ENCODE data around the gene OR2T27.
"Not testable (repeated sequence)": the region's sequence is repeated elsewhere in the genome, so short reads cannot be mapped to it uniquely, and the experiment has no call there.

DNA sequence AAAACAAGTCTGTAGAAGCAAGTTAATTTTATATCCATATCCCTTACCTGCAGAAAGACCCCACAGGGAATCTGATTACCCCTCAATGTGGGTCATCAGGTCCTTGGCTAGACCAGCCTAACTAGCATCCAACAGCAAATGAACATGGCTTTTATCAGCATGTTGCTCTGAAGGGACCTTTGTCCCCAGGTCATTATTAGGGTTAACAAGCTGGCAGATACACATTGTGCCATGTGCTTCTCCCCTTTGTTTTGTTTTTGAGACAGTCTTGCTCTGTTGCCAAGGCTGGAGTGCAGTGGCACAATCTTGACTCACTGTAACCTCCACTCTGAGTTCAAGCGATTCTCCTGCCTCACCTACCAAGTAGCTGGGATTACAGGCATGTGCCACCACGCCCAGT, 20.3 kb downstream of the OR2T27 start, which contains the start of gene OR2T11:
- TF ChIP-seq CTCF (IDR thresholded peaks at IDR 0.05; ENCODE audit: borderline replicate concordance, extremely low read depth, low read length, poor library complexity, severe bottlenecking); EZH2 (IDR thresholded peaks at IDR 0.05; ENCODE audit: borderline replicate concordance, low read depth, low read length, severe bottlenecking): not testable (repeated sequence)

Data from DND-41 (cell line).